Measurements from ENCODE around the gene STK11.

The STK11 gene

GRCh38 chr19:1177322-1178114, 28.1 kb upstream of the STK11 start:
- peaks cover 0 to 54% (median 26%) of the 10 kb centered on the region in 4 experiments for H3K4me1 ChIP-seq (ENCODE audit: control extremely low read depth in 1 of 4, control insufficient read depth in 4 of 4, insufficient read depth in 4 of 4, low read length in 3 of 4)
- 80% methylated on average over 23 of the region's 25 CpGs for WGBS (ENCODE audit: insufficient coverage)

GRCh38 chr19:1181606-1182005, 24.0 kb upstream of the STK11 start:
- Histone ChIP-seq H3K4me3 (ENCODE audit: control insufficient read depth in 1 of 7, extremely low read depth in 1 of 7, insufficient read depth in 4 of 7, low read depth in 2 of 7, low read length in 6 of 7) (no peak overlapping the region), H3K27me3 (replicated peaks in 2 of 5; ENCODE audit: control insufficient read depth in 4 of 5, insufficient read depth in 5 of 5, low read length in 4 of 5) (no peaks in the 10 kb centered on the region), H3K4me1 (ENCODE audit: control extremely low read depth in 1 of 4, control insufficient read depth in 4 of 4, insufficient read depth in 4 of 4, low read length in 3 of 4) (peaks cover 0 to 31% (median 13%) of the 10 kb centered on the region in 4 experiments), H3K27ac (ENCODE audit: insufficient read depth in 1 of 2, low read depth in 1 of 2, low read length in 2 of 2, poor library complexity in 1 of 2, severe bottlenecking in 2 of 2) (no peak overlapping the region), H3K9me3 (ENCODE audit: control extremely low read depth in 1 of 5, control insufficient read depth in 4 of 5, insufficient read depth in 2 of 5, low read depth in 1 of 5, low read length in 4 of 5) (no peaks in the 10 kb centered on the region), H3K36me3 (ENCODE audit: control insufficient read depth in 4 of 4, insufficient read depth in 4 of 4, low read length in 3 of 4) (no peaks in the 10 kb centered on the region)
- CTCF ChIA-PET = interaction anchor here (1.0 kb wide), 1 partner anchor 68 kb away, joined by 3 read pairs; no protein-coding TSS in a partner anchor
- WGBS (ENCODE audit: insufficient coverage) = 98% methylated on average over 11 of the region's 11 CpGs
- POLR2A ChIA-PET = no interaction called here
- no peak for DNase-seq

More at GRCh38 chr19:1177322-1178114, 28.1 kb upstream of the STK11 start:
- H3K27ac ChIP-seq (ENCODE audit: insufficient read depth in 1 of 2, low read depth in 1 of 2, low read length in 2 of 2, poor library complexity in 1 of 2, severe bottlenecking in 2 of 2) = no peak overlapping the region
- no peak for DNase-seq
- no peaks in the 10 kb centered on the region for H3K36me3 ChIP-seq (ENCODE audit: control insufficient read depth in 4 of 4, insufficient read depth in 4 of 4, low read length in 3 of 4)
- POLR2A ChIA-PET = no interaction called here
- H3K27me3 ChIP-seq (replicated peaks in 2 of 5; ENCODE audit: control insufficient read depth in 4 of 5, insufficient read depth in 5 of 5, low read length in 4 of 5) = no peaks in the 10 kb centered on the region
- CTCF ChIA-PET = interaction anchor here (1.3 kb wide), 1 partner anchor 11 kb away, joined by 3 read pairs; no protein-coding TSS in a partner anchor
- no peak overlapping the region for H3K4me3 ChIP-seq (ENCODE audit: control insufficient read depth in 1 of 7, extremely low read depth in 1 of 7, insufficient read depth in 4 of 7, low read depth in 2 of 7, low read length in 6 of 7)
- H3K9me3 ChIP-seq (ENCODE audit: control extremely low read depth in 1 of 5, control insufficient read depth in 4 of 5, insufficient read depth in 2 of 5, low read depth in 1 of 5, low read length in 4 of 5) = no peaks in the 10 kb centered on the region

DNA sequence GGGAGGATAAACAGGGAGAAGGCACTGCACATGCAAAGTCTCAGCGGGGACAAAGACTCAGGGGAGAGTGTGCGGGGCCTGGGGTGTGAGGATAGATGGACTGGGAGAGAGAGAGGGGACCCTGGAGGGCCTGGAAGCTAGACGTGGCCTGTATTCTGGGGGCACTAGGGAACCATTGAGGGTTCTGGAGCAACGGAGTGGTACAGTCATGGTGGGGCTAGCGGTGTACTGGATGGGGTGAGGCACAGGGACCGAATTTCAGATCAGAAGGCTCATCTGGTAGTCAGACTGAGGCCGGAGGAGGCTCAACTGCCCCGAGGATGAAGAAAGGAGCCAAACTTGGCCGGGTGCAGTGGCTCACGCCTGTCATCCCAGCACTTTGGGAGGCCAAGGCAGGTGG, 23.5 kb upstream of the STK11 start:
- ChIA-PET POLR2A (no interaction called here), CTCF (interaction anchor here (0.7 kb wide), 1 partner anchor 51 kb away, joined by 3 read pairs; no protein-coding TSS in a partner anchor)
- Histone ChIP-seq H3K4me3 (ENCODE audit: control insufficient read depth in 1 of 7, extremely low read depth in 1 of 7, insufficient read depth in 4 of 7, low read depth in 2 of 7, low read length in 6 of 7) (no peak overlapping the region), H3K36me3 (ENCODE audit: control insufficient read depth in 4 of 4, insufficient read depth in 4 of 4, low read length in 3 of 4) (no peaks in the 10 kb centered on the region), H3K27ac (ENCODE audit: insufficient read depth in 1 of 2, low read depth in 1 of 2, low read length in 2 of 2, poor library complexity in 1 of 2, severe bottlenecking in 2 of 2) (no peak overlapping the region), H3K9me3 (ENCODE audit: control extremely low read depth in 1 of 5, control insufficient read depth in 4 of 5, insufficient read depth in 2 of 5, low read depth in 1 of 5, low read length in 4 of 5) (no peaks in the 10 kb centered on the region), H3K4me1 (ENCODE audit: control extremely low read depth in 1 of 4, control insufficient read depth in 4 of 4, insufficient read depth in 4 of 4, low read length in 3 of 4) (peaks cover 0 to 27% (median 13%) of the 10 kb centered on the region in 4 experiments), H3K27me3 (replicated peaks in 2 of 5; ENCODE audit: control insufficient read depth in 4 of 5, insufficient read depth in 5 of 5, low read length in 4 of 5) (no peaks in the 10 kb centered on the region)
- no peak for DNase-seq
- WGBS (ENCODE audit: insufficient coverage) = 99% methylated on average over 10 of the region's 10 CpGs

DNA sequence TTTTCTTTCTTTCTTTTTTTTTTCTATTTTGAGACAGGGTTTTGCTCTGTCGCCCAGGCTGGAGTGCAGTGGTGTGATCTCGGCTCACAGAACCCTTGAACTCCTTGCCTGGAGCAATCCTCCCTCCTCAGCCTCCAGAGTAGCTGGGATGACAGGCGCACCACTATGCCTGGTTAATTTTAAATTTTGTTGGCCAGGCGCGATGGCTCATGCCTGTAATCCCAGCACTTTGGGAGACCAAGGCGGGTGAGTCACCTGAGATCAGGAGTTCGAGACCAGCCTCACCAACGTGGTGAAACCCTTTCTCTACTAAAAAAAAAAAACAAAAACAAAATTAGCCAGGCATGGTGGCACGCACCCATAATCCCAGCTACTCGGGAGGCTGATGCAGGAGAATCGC, 22.9 kb upstream of the STK11 start:
- Histone ChIP-seq H3K4me1 (ENCODE audit: control extremely low read depth in 1 of 4, control insufficient read depth in 4 of 4, insufficient read depth in 4 of 4, low read length in 3 of 4) (peaks cover 0 to 21% (median 10%) of the 10 kb centered on the region in 4 experiments), H3K4me3 (ENCODE audit: control insufficient read depth in 1 of 7, extremely low read depth in 1 of 7, insufficient read depth in 4 of 7, low read depth in 2 of 7, low read length in 6 of 7) (no peak overlapping the region), H3K36me3 (ENCODE audit: control insufficient read depth in 4 of 4, insufficient read depth in 4 of 4, low read length in 3 of 4) (no peaks in the 10 kb centered on the region), H3K27ac (ENCODE audit: insufficient read depth in 1 of 2, low read depth in 1 of 2, low read length in 2 of 2, poor library complexity in 1 of 2, severe bottlenecking in 2 of 2) (no peak overlapping the region), H3K9me3 (ENCODE audit: control extremely low read depth in 1 of 5, control insufficient read depth in 4 of 5, insufficient read depth in 2 of 5, low read depth in 1 of 5, low read length in 4 of 5) (no peaks in the 10 kb centered on the region), H3K27me3 (replicated peaks in 2 of 5; ENCODE audit: control insufficient read depth in 4 of 5, insufficient read depth in 5 of 5, low read length in 4 of 5) (no peaks in the 10 kb centered on the region)
- CTCF ChIA-PET = interaction anchor here (0.6 kb wide), 1 partner anchor 35 kb away, joined by 3 read pairs; no protein-coding TSS in a partner anchor
- POLR2A ChIA-PET = no interaction called here
- DNase-seq = no peak
- WGBS (ENCODE audit: insufficient coverage) = no CpG with 5 or more reads among the region's 11 CpGs

DNA sequence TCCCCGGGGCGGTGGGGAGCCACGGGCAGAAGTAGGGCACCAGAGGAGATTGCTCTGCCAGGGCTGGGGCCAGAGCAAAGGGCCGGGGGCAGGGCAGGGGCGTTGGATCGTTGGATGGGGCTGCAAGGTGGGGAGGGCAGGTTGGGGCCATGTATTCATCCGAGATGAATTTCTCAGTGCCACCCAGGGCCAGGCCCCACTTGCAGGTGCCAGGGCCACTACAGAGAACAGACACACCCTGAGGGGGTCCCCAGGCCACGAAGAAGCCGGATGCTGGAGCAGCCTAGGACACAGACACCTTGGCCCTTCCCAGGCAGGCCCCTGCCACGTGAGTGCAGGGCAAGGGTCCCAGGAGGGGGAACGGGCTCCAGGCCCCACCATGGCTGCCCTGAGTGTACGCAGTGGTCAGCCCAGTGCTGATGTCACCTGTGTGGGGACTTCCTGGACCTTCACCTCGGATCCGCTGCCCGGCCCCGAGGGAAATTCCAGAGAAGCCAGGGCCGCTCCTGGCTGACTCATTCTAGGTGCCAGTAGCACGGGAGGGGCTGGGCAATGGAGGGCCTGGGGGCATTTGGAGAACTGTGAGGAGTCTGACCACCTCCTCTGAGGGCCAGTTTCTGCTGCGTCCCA, 21.9 kb upstream of the STK11 start:
- Histone ChIP-seq H3K4me1 (ENCODE audit: control extremely low read depth in 1 of 4, control insufficient read depth in 4 of 4, insufficient read depth in 4 of 4, low read length in 3 of 4) (peaks cover 0 to 18% (median 10%) of the 10 kb centered on the region in 4 experiments), H3K36me3 (ENCODE audit: control insufficient read depth in 4 of 4, insufficient read depth in 4 of 4, low read length in 3 of 4) (no peaks in the 10 kb centered on the region), H3K27ac (ENCODE audit: insufficient read depth in 1 of 2, low read depth in 1 of 2, low read length in 2 of 2, poor library complexity in 1 of 2, severe bottlenecking in 2 of 2) (no peak overlapping the region), H3K27me3 (replicated peaks in 2 of 5; ENCODE audit: control insufficient read depth in 4 of 5, insufficient read depth in 5 of 5, low read length in 4 of 5) (no peaks in the 10 kb centered on the region), H3K4me3 (ENCODE audit: control insufficient read depth in 1 of 7, extremely low read depth in 1 of 7, insufficient read depth in 4 of 7, low read depth in 2 of 7, low read length in 6 of 7) (no peak overlapping the region), H3K9me3 (ENCODE audit: control extremely low read depth in 1 of 5, control insufficient read depth in 4 of 5, insufficient read depth in 2 of 5, low read depth in 1 of 5, low read length in 4 of 5) (no peaks in the 10 kb centered on the region)
- ChIA-PET CTCF (no interaction called here), POLR2A (no interaction called here)
- WGBS (ENCODE audit: insufficient coverage) = 83% methylated on average over 16 of the region's 19 CpGs
- no peak for DNase-seq

DNA sequence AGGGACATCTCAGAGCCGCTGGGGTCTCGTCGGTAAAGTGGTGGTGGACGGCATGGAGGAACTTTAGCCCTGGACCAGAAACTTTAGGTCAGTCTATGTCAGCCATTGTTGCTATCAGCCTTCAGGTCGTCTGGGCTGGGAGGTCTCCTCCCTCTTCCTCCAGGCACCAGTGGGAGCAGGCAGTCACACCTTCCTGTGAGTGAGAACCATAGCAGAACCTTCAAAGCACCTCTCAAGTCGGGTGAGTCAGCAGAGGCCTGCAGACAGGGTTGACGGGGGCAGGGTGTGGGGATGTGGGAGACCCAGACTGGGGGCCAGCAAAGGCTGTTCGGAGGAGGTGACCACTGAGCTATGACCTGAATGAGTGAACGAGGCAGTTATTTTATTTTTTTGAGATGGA, 16.2 kb upstream of the STK11 start:
- Histone ChIP-seq H3K4me1 (ENCODE audit: control extremely low read depth in 1 of 4, control insufficient read depth in 4 of 4, insufficient read depth in 4 of 4, low read length in 3 of 4) (peaks cover 0 to 25% (median 19%) of the 10 kb centered on the region in 4 experiments), H3K36me3 (ENCODE audit: control insufficient read depth in 4 of 4, insufficient read depth in 4 of 4, low read length in 3 of 4) (no peaks in the 10 kb centered on the region), H3K4me3 (ENCODE audit: control insufficient read depth in 1 of 7, extremely low read depth in 1 of 7, insufficient read depth in 4 of 7, low read depth in 2 of 7, low read length in 6 of 7) (no peak overlapping the region), H3K27me3 (replicated peaks in 2 of 5; ENCODE audit: control insufficient read depth in 4 of 5, insufficient read depth in 5 of 5, low read length in 4 of 5) (no peaks in the 10 kb centered on the region), H3K27ac (ENCODE audit: insufficient read depth in 1 of 2, low read depth in 1 of 2, low read length in 2 of 2, poor library complexity in 1 of 2, severe bottlenecking in 2 of 2) (no peak overlapping the region), H3K9me3 (ENCODE audit: control extremely low read depth in 1 of 5, control insufficient read depth in 4 of 5, insufficient read depth in 2 of 5, low read depth in 1 of 5, low read length in 4 of 5) (no peaks in the 10 kb centered on the region)
- WGBS (ENCODE audit: insufficient coverage) = 56% methylated on average over 9 of the region's 9 CpGs
- ChIA-PET POLR2A (no interaction called here), CTCF (interaction anchor here (0.7 to 2.1 kb wide), 4 partner anchors 11 to 76 kb away, joined by 3 to 8 read pairs (median 4); no protein-coding TSS in a partner anchor)
- DNase-seq = peak in 2 of 3 donors; percentile 60 to 62

GRCh38 chr19:1199531-1199930, 6.0 kb upstream of the STK11 start:
- Histone ChIP-seq H3K4me1 (ENCODE audit: control extremely low read depth in 1 of 4, control insufficient read depth in 4 of 4, insufficient read depth in 4 of 4, low read length in 3 of 4) (peaks cover 0 to 19% (median 14%) of the 10 kb centered on the region in 4 experiments), H3K27ac (ENCODE audit: insufficient read depth in 1 of 2, low read depth in 1 of 2, low read length in 2 of 2, poor library complexity in 1 of 2, severe bottlenecking in 2 of 2) (no peak overlapping the region), H3K9me3 (ENCODE audit: control extremely low read depth in 1 of 5, control insufficient read depth in 4 of 5, insufficient read depth in 2 of 5, low read depth in 1 of 5, low read length in 4 of 5) (no peaks in the 10 kb centered on the region), H3K27me3 (replicated peaks in 2 of 5; ENCODE audit: control insufficient read depth in 4 of 5, insufficient read depth in 5 of 5, low read length in 4 of 5) (no peaks in the 10 kb centered on the region), H3K36me3 (ENCODE audit: control insufficient read depth in 4 of 4, insufficient read depth in 4 of 4, low read length in 3 of 4) (no peaks in the 10 kb centered on the region), H3K4me3 (ENCODE audit: control insufficient read depth in 1 of 7, extremely low read depth in 1 of 7, insufficient read depth in 4 of 7, low read depth in 2 of 7, low read length in 6 of 7) (no peak overlapping the region)
- no peak for DNase-seq
- WGBS (ENCODE audit: insufficient coverage) = 92% methylated on average over 9 of the region's 10 CpGs
- POLR2A ChIA-PET = no interaction called here
- CTCF ChIA-PET = interaction anchor here (0.7 to 4.0 kb wide), 4 partner anchors 18 to 87 kb away, joined by 3 to 19 read pairs (median 4); partner anchors contain the start of gene ATP5F1D
